ENCODE results near the gene SUFU.
"Not testable (repeated sequence)": the region's sequence is repeated elsewhere in the genome, so short reads cannot be mapped to it uniquely, and the experiment has no call there.

SUFU gene

GRCh38 chr10:102507521-102507920, 3.7 kb downstream of the SUFU start:
- in situ Hi-C loops (cut with HindIII; ENCODE audit: low sequenced_read_pairs): loop anchor here (5.0 to 10.0 kb wide), 2 partner anchors 67 to 90 kb away; no protein-coding TSS in a partner anchor

GRCh38 chr10:102508506-102508905, 4.7 kb downstream of the SUFU start:
- in situ Hi-C loops (cut with HindIII; ENCODE audit: low sequenced_read_pairs): loop anchor here (5.0 to 10.0 kb wide), 2 partner anchors 66 to 89 kb away; no protein-coding TSS in a partner anchor

- in situ Hi-C loops (cut with HindIII; ENCODE audit: low sequenced_read_pairs): loop anchor here (5.0 to 10.0 kb wide), 2 partner anchors 65 to 88 kb away; no protein-coding TSS in a partner anchor
These were observed 5.6 kb downstream of the SUFU start for GRCh38 chr10:102509387-102509786.

- in situ Hi-C loops (cut with HindIII; ENCODE audit: low sequenced_read_pairs): no loop called here
These were observed 8.0 kb downstream of the SUFU start for GRCh38 chr10:102511583-102512274.

GRCh38 chr10:102514487-102515311, 10.9 kb downstream of the SUFU start:
- in situ Hi-C loops (cut with HindIII; ENCODE audit: low sequenced_read_pairs): loop anchor here (5.0 kb wide), 1 partner anchor 32 kb away; no protein-coding TSS in a partner anchor

GRCh38 chr10:102515724-102516123, 12.0 kb downstream of the SUFU start:
- in situ Hi-C loops (cut with HindIII; ENCODE audit: low sequenced_read_pairs): loop anchor here (5.0 kb wide), 1 partner anchor 33 kb away; no protein-coding TSS in a partner anchor

- in situ Hi-C loops (cut with HindIII; ENCODE audit: low sequenced_read_pairs): loop anchor here (5.0 kb wide), 1 partner anchor 35 kb away; no protein-coding TSS in a partner anchor
These were observed 13.8 kb downstream of the SUFU start for GRCh38 chr10:102517553-102517952.

- in situ Hi-C loops (cut with HindIII; ENCODE audit: low sequenced_read_pairs): loop anchor here (5.0 kb wide), 1 partner anchor 37 kb away; no protein-coding TSS in a partner anchor
These were observed 15.6 kb downstream of the SUFU start for GRCh38 chr10:102519246-102519825.

GRCh38 chr10:102522874-102523249, 19.1 kb downstream of the SUFU start:
- in situ Hi-C loops (cut with HindIII; ENCODE audit: low sequenced_read_pairs): no loop called here

- in situ Hi-C loops (cut with HindIII; ENCODE audit: low sequenced_read_pairs): no loop called here
These were observed 19.7 kb downstream of the SUFU start for GRCh38 chr10:102523250-102524029.

- in situ Hi-C loops (cut with HindIII; ENCODE audit: low sequenced_read_pairs): no loop called here
These were observed 21.0 kb downstream of the SUFU start for GRCh38 chr10:102524746-102525145.

GRCh38 chr10:102527546-102527945, 23.8 kb downstream of the SUFU start:
- in situ Hi-C loops (cut with HindIII; ENCODE audit: low sequenced_read_pairs): no loop called here

GRCh38 chr10:102534333-102534732, 30.6 kb downstream of the SUFU start:
- in situ Hi-C loops (cut with HindIII; ENCODE audit: low sequenced_read_pairs): no loop called here

- in situ Hi-C loops (cut with HindIII; ENCODE audit: low sequenced_read_pairs): not testable (repeated sequence)
These were observed 31.2 kb downstream of the SUFU start for GRCh38 chr10:102534966-102535365.

- in situ Hi-C loops (cut with HindIII; ENCODE audit: low sequenced_read_pairs): no loop called here
These were observed 31.8 kb downstream of the SUFU start for GRCh38 chr10:102535481-102536147.

- in situ Hi-C loops (cut with HindIII; ENCODE audit: low sequenced_read_pairs): no loop called here
These were observed 33.6 kb downstream of the SUFU start for GRCh38 chr10:102537367-102537766.

GRCh38 chr10:102537948-102538347, 34.2 kb downstream of the SUFU start:
- in situ Hi-C loops (cut with HindIII; ENCODE audit: low sequenced_read_pairs): no loop called here

GRCh38 chr10:102538811-102539210, 35.0 kb downstream of the SUFU start:
- in situ Hi-C loops (cut with HindIII; ENCODE audit: low sequenced_read_pairs): no loop called here

GRCh38 chr10:102540023-102540422, 36.3 kb downstream of the SUFU start:
- in situ Hi-C loops (cut with HindIII; ENCODE audit: low sequenced_read_pairs): no loop called here

GRCh38 chr10:102542800-102543418, 39.1 kb downstream of the SUFU start:
- in situ Hi-C loops (cut with HindIII; ENCODE audit: low sequenced_read_pairs): no loop called here
